Measurements from ENCODE around the gene CELF4.
A peak's percentile ranks its signal among the peaks of the same experiment; 100 is the strongest.
"Not testable (repeated sequence)": the region's sequence is repeated elsewhere in the genome, so short reads cannot be mapped to it uniquely, and the experiment has no call there.

CELF4 gene

GRCh38 chr18:37358061-37358460 lies 207.5 kb downstream of the CELF4 start:
- not testable (repeated sequence) for DNase-seq (ENCODE audit: low read depth in 2 of 2)

- no peak for DNase-seq (ENCODE audit: low read depth in 2 of 2)
Observed at GRCh38 chr18:37355772-37356171, 209.8 kb downstream of the CELF4 start.

- no peak for DNase-seq (ENCODE audit: low read depth in 2 of 2)
Observed at GRCh38 chr18:37351110-37351509, 214.5 kb downstream of the CELF4 start.

GRCh38 chr18:37348729-37349128 lies 216.9 kb downstream of the CELF4 start:
- DNase-seq (ENCODE audit: low read depth in 2 of 2) = no peak

GRCh38 chr18:37346048-37346447 lies 219.6 kb downstream of the CELF4 start:
- DNase-seq (ENCODE audit: low read depth in 2 of 2) = no peak

- no peak for DNase-seq (ENCODE audit: low read depth in 2 of 2)
Observed at GRCh38 chr18:37343542-37343851, 222.1 kb downstream of the CELF4 start.

- no peak for DNase-seq (ENCODE audit: low read depth in 2 of 2)
Observed at GRCh38 chr18:37341473-37342086, 224.0 kb downstream of the CELF4 start.

GRCh38 chr18:37341016-37341415 lies 224.6 kb downstream of the CELF4 start:
- no peak for DNase-seq (ENCODE audit: low read depth in 2 of 2)

- no peak for DNase-seq (ENCODE audit: low read depth in 2 of 2)
Observed at GRCh38 chr18:37339701-37340215, 225.8 kb downstream of the CELF4 start.

- no peak for DNase-seq (ENCODE audit: low read depth in 2 of 2)
Observed at GRCh38 chr18:37336568-37337285, 228.9 kb downstream of the CELF4 start.

GRCh38 chr18:37335409-37335736 lies 230.2 kb downstream of the CELF4 start:
- DNase-seq (ENCODE audit: low read depth in 2 of 2) = no peak

GRCh38 chr18:37334631-37335408 lies 230.8 kb downstream of the CELF4 start:
- DNase-seq (ENCODE audit: low read depth in 2 of 2) = no peak

GRCh38 chr18:37332628-37333420 lies 232.8 kb downstream of the CELF4 start:
- no peak for DNase-seq (ENCODE audit: low read depth in 2 of 2)

- DNase-seq (ENCODE audit: low read depth in 2 of 2) = no peak
Observed at GRCh38 chr18:37332219-37332618, 233.4 kb downstream of the CELF4 start.

GRCh38 chr18:37330173-37330572 lies 235.4 kb downstream of the CELF4 start:
- DNase-seq (ENCODE audit: low read depth in 2 of 2) = no peak

- DNase-seq (ENCODE audit: low read depth in 2 of 2) = no peak
Observed at GRCh38 chr18:37328946-37329719, 236.5 kb downstream of the CELF4 start.

GRCh38 chr18:37327063-37327577 lies 238.5 kb downstream of the CELF4 start:
- DNase-seq (ENCODE audit: low read depth in 2 of 2) = no peak

- peak in 1 of 2 donors; percentile 11 for DNase-seq (ENCODE audit: low read depth in 2 of 2)
Observed at GRCh38 chr18:37322492-37323035, 243.0 kb downstream of the CELF4 start.

- DNase-seq (ENCODE audit: low read depth in 2 of 2) = no peak
Observed at GRCh38 chr18:37321582-37322491, 243.8 kb downstream of the CELF4 start.

GRCh38 chr18:37320317-37320716 lies 245.3 kb downstream of the CELF4 start:
- no peak for DNase-seq (ENCODE audit: low read depth in 2 of 2)
